ENCODE results near the gene ZC3H12A. TPM values are rescaled to one million over a fixed set of nuclear protein-coding genes. Genes with fewer than 3 reads are reported as not detected.
"Not testable (repeated sequence)": the region's sequence is repeated elsewhere in the genome, so short reads cannot be mapped to it uniquely, and the experiment has no call there.

Gene ZC3H12A
- polyA plus RNA-seq, 6 donors from 2014 or later, result 15.5 to 26.7 (median 17.6) TPM

- peaks cover 30 to 52% (median 39%) of the 10 kb centered on the region in 3 donors for H3K4me1 Mint-ChIP-seq
- ATAC-seq (ENCODE audit: low read depth in 2 of 2) (no peak), DNase-seq (no peak)
- H3K4me3 Mint-ChIP-seq, result peak overlapping the region in 1 of 8 donors; percentile 9
- H3K9me3 Mint-ChIP-seq, result no peaks in the 10 kb centered on the region
- H3K27ac Mint-ChIP-seq, result peak overlapping the region in 4 of 6 donors; percentile 72 to 95 (median 82)
- H3K36me3 Mint-ChIP-seq, result peaks cover 0 to 25% of the 10 kb centered on the region in 2 donors
- H3K27me3 Mint-ChIP-seq, result no peaks in the 10 kb centered on the region
Measured at GRCh38 chr1:37484325-37485051, 10.1 kb downstream of the ZC3H12A start.

GRCh38 chr1:37485902-37486679, 11.7 kb downstream of the ZC3H12A start:
- no peak for ATAC-seq (ENCODE audit: low read depth in 2 of 2)
- Mint-ChIP-seq H3K27ac (peak overlapping the region in 3 of 6 donors; percentile 49 to 79 (median 58)), H3K27me3 (no peaks in the 10 kb centered on the region), H3K36me3 (peaks cover 0 to 31% of the 10 kb centered on the region in 2 donors), H3K9me3 (no peaks in the 10 kb centered on the region), H3K4me1 (peaks cover 27 to 43% (median 28%) of the 10 kb centered on the region in 3 donors), H3K4me3 (peak overlapping the region in 1 of 8 donors; percentile 27)
- no peak for DNase-seq

DNA sequence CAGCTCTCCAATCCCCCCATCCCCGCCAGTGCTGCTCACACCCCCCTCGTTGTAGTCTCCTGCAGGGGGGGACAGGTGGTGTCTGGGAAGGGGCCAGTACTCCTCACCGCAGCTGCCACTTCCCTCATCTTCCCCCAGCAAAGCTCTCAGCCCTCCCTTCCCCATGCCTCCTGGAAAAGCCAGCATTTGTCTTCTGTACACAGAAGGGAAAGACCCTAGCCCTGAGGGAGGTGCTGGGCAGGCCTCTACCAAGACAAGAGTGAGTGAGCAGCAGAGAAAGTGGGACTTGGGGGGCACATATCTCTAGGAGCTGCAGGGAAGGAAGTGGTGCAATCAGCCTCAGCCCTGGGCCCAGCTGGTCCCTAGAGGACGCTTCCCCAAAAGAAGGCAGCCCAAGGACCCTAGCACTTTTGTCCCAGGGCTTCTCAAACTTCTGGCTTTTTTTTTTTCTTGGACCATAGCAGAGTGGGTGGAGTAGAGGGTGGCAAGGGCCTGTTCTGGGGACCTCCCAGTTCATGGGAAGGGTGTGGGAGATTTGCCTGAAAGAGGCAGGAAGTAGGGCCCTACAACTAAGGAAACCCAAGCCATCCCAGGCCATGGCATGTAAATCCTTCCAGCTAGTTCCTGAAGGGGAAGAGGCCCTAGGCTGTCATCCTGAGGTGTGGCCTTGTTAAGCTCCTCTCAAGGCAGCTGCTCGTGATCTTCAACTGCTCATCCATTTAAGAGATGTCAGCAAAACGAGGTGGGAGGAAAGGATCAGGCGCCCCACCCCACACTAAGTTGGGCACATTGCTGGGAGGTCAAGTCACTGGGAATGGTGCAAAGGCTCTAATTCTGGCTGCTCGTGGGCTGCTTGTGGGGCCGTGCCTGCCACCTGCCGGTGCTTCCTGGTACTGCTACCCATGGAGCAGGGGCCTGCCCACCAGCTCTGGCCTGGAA, 12.6 kb downstream of the ZC3H12A start:
- DNase-seq (peak; percentile 66), ATAC-seq (ENCODE audit: low read depth in 2 of 2) (peak; percentile 58 to 77)
- H3K4me3 Mint-ChIP-seq, result peak overlapping the region in 3 of 8 donors; percentile 36 to 68 (median 59)
- H3K36me3 Mint-ChIP-seq, result peaks cover 0 to 23% of the 10 kb centered on the region in 2 donors
- peaks cover 20 to 35% (median 23%) of the 10 kb centered on the region in 3 donors for H3K4me1 Mint-ChIP-seq
- no peaks in the 10 kb centered on the region for H3K9me3 Mint-ChIP-seq
- H3K27ac Mint-ChIP-seq, result peak overlapping the region; percentile 52 to 94 (median 71)
- H3K27me3 Mint-ChIP-seq, result no peaks in the 10 kb centered on the region

GRCh38 chr1:37487619-37487984, 13.2 kb downstream of the ZC3H12A start:
- peak overlapping the region in 2 of 8 donors; percentile 36 to 68 for H3K4me3 Mint-ChIP-seq
- H3K36me3 Mint-ChIP-seq, result peaks cover 2 to 17% of the 10 kb centered on the region in 2 donors
- H3K27me3 Mint-ChIP-seq, result no peaks in the 10 kb centered on the region
- H3K27ac Mint-ChIP-seq, result peak overlapping the region in 4 of 6 donors; percentile 58 to 81 (median 71)
- no peaks in the 10 kb centered on the region for H3K9me3 Mint-ChIP-seq
- DNase-seq (no peak), ATAC-seq (ENCODE audit: low read depth in 2 of 2) (no peak)
- H3K4me1 Mint-ChIP-seq, result peaks cover 17 to 28% (median 19%) of the 10 kb centered on the region in 3 donors

DNA sequence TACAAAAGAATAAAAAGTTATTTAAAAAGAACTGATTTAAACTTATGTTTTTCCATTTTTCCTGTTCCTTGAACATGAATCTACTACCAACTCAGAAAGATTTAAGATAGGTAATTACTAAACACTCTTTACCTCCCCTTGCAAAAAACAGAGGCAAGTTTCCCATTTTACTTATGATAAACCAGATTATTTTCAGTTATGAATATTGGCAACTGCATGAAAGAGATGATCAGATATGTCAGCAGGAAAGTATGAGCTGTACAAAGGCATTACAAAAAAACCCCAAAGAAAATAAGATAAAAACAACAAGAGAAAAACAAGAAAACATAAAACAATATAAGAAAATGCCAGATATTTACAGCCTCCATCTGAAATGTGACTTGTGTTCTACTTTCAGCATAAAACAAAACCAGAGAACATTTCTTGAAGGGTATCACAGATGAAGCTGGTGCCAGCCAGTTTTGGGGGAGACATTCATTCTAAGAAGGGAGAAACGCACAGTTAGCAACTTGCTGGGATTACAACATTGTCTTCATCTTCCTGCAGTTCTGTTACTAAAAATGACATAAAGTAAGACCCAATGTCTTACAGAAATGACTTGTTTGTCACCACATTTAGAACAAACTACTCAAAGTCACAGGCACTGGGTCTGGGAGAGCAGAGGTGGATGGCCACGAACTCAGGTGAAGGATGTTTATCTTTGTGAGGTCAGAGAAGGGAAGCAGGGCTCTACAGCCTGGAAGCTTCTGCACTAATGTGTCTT, 19.1 kb downstream of the ZC3H12A start:
- Mint-ChIP-seq H3K4me3 (no peak overlapping the region), H3K4me1 (no peaks in the 10 kb centered on the region), H3K27me3 (no peaks in the 10 kb centered on the region), H3K36me3 (peaks cover 6 to 15% of the 10 kb centered on the region in 2 donors), H3K9me3 (no peaks in the 10 kb centered on the region), H3K27ac (peak overlapping the region in 2 of 6 donors; percentile 35 to 64)
- DNase-seq, result no peak
- no peak for ATAC-seq (ENCODE audit: low read depth in 2 of 2)

DNA sequence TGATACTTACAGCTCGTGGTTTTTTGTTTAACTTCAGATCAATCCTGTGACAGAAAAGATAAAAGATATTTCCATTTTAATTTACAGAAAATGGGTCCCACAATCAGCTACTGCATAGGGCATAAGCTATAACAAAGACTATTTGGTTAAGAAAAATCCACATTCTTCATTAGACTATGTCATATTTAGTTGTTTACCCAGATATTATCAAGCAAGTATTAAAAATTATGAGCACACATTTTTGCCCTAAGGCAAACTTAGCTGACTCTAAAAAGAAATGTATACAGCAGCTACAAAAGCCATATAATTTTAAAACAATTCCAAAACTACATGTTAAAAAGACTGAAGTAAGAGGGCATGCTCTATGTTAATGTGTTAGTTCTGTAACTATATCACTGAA, 21.5 kb downstream of the ZC3H12A start:
- peaks cover 3 to 21% of the 10 kb centered on the region in 2 donors for H3K36me3 Mint-ChIP-seq
- no peaks in the 10 kb centered on the region for H3K27me3 Mint-ChIP-seq
- no peaks in the 10 kb centered on the region for H3K9me3 Mint-ChIP-seq
- H3K4me3 Mint-ChIP-seq, result no peak overlapping the region
- H3K4me1 Mint-ChIP-seq, result peaks cover 0 to 3% (median 2%) of the 10 kb centered on the region in 3 donors
- ATAC-seq (ENCODE audit: low read depth in 2 of 2) (no peak), DNase-seq (no peak)
- peak overlapping the region in 1 of 6 donors; percentile 74 for H3K27ac Mint-ChIP-seq

DNA sequence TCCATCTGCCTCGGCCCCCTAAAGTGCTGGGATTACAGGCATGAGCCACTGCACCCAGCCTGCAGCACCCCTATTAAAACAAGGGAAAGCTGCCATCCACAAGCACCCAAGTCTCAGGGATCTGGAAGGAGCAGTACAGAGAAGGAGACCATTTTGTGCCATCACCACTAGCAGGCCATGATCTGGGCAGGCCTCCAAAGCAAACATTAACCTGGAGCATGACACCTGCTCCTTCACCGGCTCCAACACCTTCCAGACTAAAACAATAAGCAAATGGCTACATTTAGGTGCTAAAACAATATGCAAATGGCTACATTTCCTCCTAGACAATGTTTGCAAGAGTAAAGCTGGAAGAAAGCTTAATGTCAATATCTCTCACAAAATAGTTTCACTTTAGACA, 23.5 kb downstream of the ZC3H12A start:
- H3K36me3 Mint-ChIP-seq, result peaks cover 14 to 30% of the 10 kb centered on the region in 2 donors
- DNase-seq, result no peak
- peak overlapping the region in 1 of 6 donors; percentile 42 for H3K27ac Mint-ChIP-seq
- H3K4me1 Mint-ChIP-seq, result peaks cover 0 to 6% (median 3%) of the 10 kb centered on the region in 3 donors
- ATAC-seq (ENCODE audit: low read depth in 2 of 2), result no peak
- H3K9me3 Mint-ChIP-seq, result no peaks in the 10 kb centered on the region
- H3K27me3 Mint-ChIP-seq, result no peaks in the 10 kb centered on the region
- H3K4me3 Mint-ChIP-seq, result no peak overlapping the region

DNA sequence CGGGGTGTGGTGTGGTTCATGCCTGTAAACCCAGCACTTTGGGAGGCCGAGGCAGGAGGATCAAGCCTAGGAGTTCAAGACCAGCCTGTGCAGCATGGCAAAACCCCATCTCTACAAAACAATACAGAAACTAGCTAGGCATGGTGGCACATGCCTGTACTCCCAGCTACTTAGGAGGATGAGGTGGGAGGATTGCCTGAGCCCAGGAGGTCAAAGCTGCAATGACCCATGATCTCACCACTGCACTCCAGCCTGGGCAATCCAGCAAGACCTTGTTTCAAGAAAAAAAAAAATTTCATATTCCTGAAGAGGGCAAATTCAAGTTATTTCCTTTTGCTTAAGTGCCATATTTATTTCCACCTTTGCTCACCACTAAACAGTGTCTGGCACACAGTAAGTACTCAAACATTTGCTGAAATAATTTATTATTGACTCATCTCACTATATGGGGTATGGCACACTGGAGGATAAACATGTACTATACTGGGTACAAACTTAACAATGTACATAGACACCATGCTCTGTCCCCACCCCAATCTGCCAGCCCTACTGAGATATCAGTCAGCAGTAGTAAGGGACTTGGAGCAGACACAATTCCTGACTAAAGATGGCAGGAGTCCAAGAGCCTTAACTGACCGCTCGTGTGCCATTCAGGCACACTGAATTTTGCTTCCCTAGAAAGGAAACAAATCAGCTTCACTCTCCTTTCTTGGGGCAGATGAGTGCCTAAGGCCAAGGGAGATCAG, 24.7 kb downstream of the ZC3H12A start:
- no peak for ATAC-seq (ENCODE audit: low read depth in 2 of 2)
- peaks cover 0 to 8% (median 3%) of the 10 kb centered on the region in 3 donors for H3K4me1 Mint-ChIP-seq
- no peaks in the 10 kb centered on the region for H3K9me3 Mint-ChIP-seq
- H3K27me3 Mint-ChIP-seq, result no peaks in the 10 kb centered on the region
- peaks cover 14 to 19% of the 10 kb centered on the region in 2 donors for H3K36me3 Mint-ChIP-seq
- no peak for DNase-seq
- no peak overlapping the region for H3K4me3 Mint-ChIP-seq
- H3K27ac Mint-ChIP-seq, result no peak overlapping the region

DNA sequence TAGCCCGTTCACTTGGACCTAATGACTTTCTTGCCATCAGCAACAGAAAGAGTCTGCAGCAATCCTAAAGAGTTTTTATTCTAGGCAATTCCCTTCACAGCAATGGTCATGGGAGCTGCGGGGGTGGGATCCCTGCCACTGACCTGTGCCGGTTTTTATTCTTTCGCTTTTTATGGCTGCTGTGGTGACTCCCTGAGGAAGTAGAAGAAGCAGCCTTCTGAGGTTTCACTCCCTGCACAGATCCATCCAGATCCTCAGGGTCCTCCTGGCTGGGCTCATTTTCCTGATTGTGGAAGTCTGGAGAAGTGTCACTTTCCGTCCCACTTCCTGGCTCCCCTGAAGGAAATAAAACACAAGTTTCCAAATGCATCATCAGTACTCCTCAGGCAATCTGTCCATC, 27.3 kb downstream of the ZC3H12A start:
- peak overlapping the region in 1 of 6 donors; percentile 50 for H3K27ac Mint-ChIP-seq
- H3K4me1 Mint-ChIP-seq, result peaks cover 3 to 12% (median 4%) of the 10 kb centered on the region in 3 donors

DNA sequence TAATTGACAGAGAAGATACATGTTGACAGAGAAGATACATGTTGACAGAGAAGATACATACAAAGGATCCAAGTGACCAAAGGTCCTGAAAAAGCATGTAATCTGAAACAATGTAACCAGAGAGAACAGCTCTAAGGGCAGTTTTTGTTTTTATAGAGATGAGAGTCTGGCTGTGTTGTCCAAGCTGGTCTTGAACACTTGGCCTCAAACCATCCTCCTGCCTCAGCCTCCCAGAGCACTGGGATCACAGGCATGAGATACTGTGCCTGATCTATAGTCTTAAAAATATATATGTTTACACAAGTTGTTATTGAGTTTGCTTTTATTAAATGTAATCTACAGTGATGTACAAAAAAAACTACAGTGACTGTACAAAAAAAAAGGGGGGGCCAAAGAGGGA, 27.7 kb downstream of the ZC3H12A start:
- H3K9me3 Mint-ChIP-seq, result no peaks in the 10 kb centered on the region
- H3K27ac Mint-ChIP-seq, result peak overlapping the region in 1 of 6 donors; percentile 50
- H3K36me3 Mint-ChIP-seq, result peaks cover 14 to 24% of the 10 kb centered on the region in 2 donors
- ATAC-seq (ENCODE audit: low read depth in 2 of 2) (no peak), DNase-seq (no peak)
- peaks cover 3 to 14% (median 5%) of the 10 kb centered on the region in 3 donors for H3K4me1 Mint-ChIP-seq
- no peaks in the 10 kb centered on the region for H3K27me3 Mint-ChIP-seq
- no peak overlapping the region for H3K4me3 Mint-ChIP-seq

More for the DNA sequence above, 27.3 kb downstream of the ZC3H12A start:
- H3K36me3 Mint-ChIP-seq, result peaks cover 14 to 24% of the 10 kb centered on the region in 2 donors
- H3K4me3 Mint-ChIP-seq, result no peak overlapping the region
- no peak for DNase-seq
- no peak for ATAC-seq (ENCODE audit: low read depth in 2 of 2)
- H3K27me3 Mint-ChIP-seq, result no peaks in the 10 kb centered on the region
- H3K9me3 Mint-ChIP-seq, result no peaks in the 10 kb centered on the region

GRCh38 chr1:37502791-37503190, 28.4 kb downstream of the ZC3H12A start:
- not testable (repeated sequence) for DNase-seq; H3K27me3 Mint-ChIP-seq; H3K27ac Mint-ChIP-seq; H3K4me3 Mint-ChIP-seq; H3K9me3 Mint-ChIP-seq; ATAC-seq (ENCODE audit: low read depth in 2 of 2)
- H3K36me3 Mint-ChIP-seq, result peaks cover 14 to 24% of the 10 kb centered on the region in 2 donors
- H3K4me1 Mint-ChIP-seq, result peaks cover 10 to 21% (median 12%) of the 10 kb centered on the region in 3 donors

DNA sequence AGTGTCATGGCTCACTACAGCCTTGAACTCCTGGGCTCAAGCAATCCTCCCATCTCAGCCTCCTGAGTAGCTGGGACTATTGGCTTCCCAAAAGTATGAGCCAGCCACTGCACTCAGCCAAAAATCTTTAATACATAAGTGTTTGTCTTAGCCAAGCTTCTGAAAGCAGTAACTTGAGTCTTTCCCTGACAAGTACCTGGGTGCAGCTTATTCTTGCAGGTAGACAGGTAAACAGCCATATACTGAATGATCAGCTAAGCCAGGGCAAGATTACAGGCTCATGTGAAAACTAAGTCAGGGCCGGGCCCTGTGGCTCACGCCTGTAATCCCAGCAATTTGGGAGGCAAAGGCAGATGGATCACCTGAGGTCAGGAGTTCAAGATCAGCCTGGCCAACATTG, 32.4 kb downstream of the ZC3H12A start:
- peaks cover 20 to 35% (median 27%) of the 10 kb centered on the region in 3 donors for H3K4me1 Mint-ChIP-seq
- H3K36me3 Mint-ChIP-seq, result peaks cover 9 to 10% of the 10 kb centered on the region in 2 donors
- H3K9me3 Mint-ChIP-seq, result no peaks in the 10 kb centered on the region
- ATAC-seq (ENCODE audit: low read depth in 2 of 2), result no peak
- peak overlapping the region in 2 of 6 donors; percentile 42 to 56 for H3K27ac Mint-ChIP-seq
- no peak overlapping the region for H3K4me3 Mint-ChIP-seq
- no peaks in the 10 kb centered on the region for H3K27me3 Mint-ChIP-seq
- DNase-seq, result no peak
